IMR-90 (cell line): ENCODE measurements around the gene CRHBP. TPM values are rescaled to one million over a fixed set of nuclear protein-coding genes. Genes with fewer than 3 reads are reported as not detected.

Experiments
- microRNA-seq, 2 experiments: library from miRNA; stranded (forward) in 1 of 2; unstranded in 1 of 2; fragments of 10-50 nt in 1 of 2; fragments of <30 nt in 1 of 2; gene quantifications in 1 of 2; microRNA quantifications in 1 of 2; one replicate each; pipeline versions ENCODE3 to v1.1.0; 2013 to 2020; ENCODE audit not compliant: insufficient read depth in 1 of 2, insufficient read length in 1 of 2, unreplicated experiment in 1 of 2
- polyA plus RNA-seq, 3 experiments: library from polyadenylated mRNA; depleted of rRNA; stranded (reverse); fragments of >200 nt; gene quantifications; 2 replicates each; pipeline ENCODE4 v1.2.3, GENCODE V29; 2012; ENCODE audit warnings: low replicate concordance in 1 of 3
- small RNA-seq, 5 experiments: library from RNA; depleted of rRNA; stranded (forward); fragments of <200 nt; gene quantifications; one replicate each; pipeline ENCODE3, GENCODE V24; 2012
- total RNA-seq: library from RNA; depleted of rRNA; stranded (reverse); fragments of >200 nt; gene quantifications from 2 replicates; pipeline ENCODE4 v1.2.3, GENCODE V29; 2012; rRNA removed

The CRHBP gene
- total and polyA plus RNA-seq, 2 of the 4 experiments (the other 2 are of a cell fraction), result 0.09 TPM; not detected in 1

Small RNA genes lying within 50 kb of the gene (microRNA-seq; reads per million reads assigned to microRNA genes)
- gene RNU6ATAC36P (ENCODE audit: insufficient read depth, insufficient read length), result not detected

Small RNA genes lying within 50 kb of the gene (small RNA-seq; reads per million reads assigned to genes)
- gene RNU6ATAC36P, result 0 to 11.4 (median 0) reads per million in 5 experiments

Other genes starting within 250 kb of the CRHBP start
- 85.7 and 96.7 TPM in 2 replicates for gene F2R, start 236.9 kb upstream of the CRHBP start, total RNA-seq
- 135 and 147 TPM in 2 replicates for gene F2R, start 236.9 kb upstream of the CRHBP start, polyA plus RNA-seq (2012; rRNA removed)
- 9.4 and 12.4 TPM in 2 replicates for gene F2RL1, start 134.0 kb upstream of the CRHBP start, total RNA-seq
- 4.7 and 5.6 TPM in 2 replicates for gene F2RL1, start 134.0 kb upstream of the CRHBP start, polyA plus RNA-seq (2012; rRNA removed)
- gene S100Z, start 103.0 kb upstream of the CRHBP start, total RNA-seq, result not detected in 2 replicates
- not detected in 2 replicates for gene S100Z, start 103.0 kb upstream of the CRHBP start, polyA plus RNA-seq (2012; rRNA removed)
- 7.3 and 12.8 TPM in 2 replicates for gene AGGF1, start 77.4 kb downstream of the CRHBP start, total RNA-seq
- gene AGGF1, start 77.4 kb downstream of the CRHBP start, polyA plus RNA-seq (2012; rRNA removed), result 8.4 and 9.3 TPM in 2 replicates
- gene ZBED3, start 134.2 kb downstream of the CRHBP start, total RNA-seq, result 0.18 and 0.28 TPM in 2 replicates
- gene ZBED3, start 134.2 kb downstream of the CRHBP start, polyA plus RNA-seq (2012; rRNA removed), result 2.2 and 2.5 TPM in 2 replicates